ENCODE results near the gene KCTD16.

DNA sequence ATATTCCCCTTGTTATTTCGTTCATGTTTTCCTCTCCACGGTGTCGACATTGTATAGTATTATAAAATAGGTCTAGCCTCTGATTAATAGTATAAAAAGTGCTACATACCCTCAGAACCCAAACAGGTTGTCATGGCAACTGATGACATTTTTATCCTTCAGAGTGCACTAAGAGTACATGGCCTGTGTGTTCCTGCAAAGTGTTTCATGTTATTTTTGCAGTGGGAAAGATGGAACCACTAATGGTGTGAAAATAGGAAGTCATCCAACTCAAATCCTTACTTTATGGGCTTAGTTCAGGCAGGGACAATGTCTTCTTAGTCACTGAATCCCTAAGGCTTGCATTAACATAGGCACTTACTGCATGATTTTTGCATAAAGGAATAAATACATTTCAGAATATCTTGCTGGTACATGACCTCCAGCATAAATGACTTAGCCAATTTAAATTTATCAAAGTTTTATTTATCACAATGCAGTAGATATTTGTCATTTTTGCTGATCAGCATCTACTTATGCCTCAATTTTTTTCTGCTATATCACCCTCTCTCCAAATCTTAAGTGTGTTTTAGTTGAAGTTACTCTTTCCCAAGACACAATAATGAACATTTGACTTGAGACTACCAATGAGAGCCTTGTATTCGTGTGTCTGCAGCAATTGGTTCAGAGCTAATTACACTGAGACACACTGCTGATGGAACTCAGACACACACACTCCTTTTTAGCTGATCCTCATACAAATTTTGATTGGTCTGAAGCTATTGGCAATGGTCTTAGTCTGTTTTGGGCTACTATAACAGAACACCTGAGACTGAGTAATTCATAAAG is 243.7 kb downstream of the KCTD16 start:
- TF ChIP-seq, protein P1, sequence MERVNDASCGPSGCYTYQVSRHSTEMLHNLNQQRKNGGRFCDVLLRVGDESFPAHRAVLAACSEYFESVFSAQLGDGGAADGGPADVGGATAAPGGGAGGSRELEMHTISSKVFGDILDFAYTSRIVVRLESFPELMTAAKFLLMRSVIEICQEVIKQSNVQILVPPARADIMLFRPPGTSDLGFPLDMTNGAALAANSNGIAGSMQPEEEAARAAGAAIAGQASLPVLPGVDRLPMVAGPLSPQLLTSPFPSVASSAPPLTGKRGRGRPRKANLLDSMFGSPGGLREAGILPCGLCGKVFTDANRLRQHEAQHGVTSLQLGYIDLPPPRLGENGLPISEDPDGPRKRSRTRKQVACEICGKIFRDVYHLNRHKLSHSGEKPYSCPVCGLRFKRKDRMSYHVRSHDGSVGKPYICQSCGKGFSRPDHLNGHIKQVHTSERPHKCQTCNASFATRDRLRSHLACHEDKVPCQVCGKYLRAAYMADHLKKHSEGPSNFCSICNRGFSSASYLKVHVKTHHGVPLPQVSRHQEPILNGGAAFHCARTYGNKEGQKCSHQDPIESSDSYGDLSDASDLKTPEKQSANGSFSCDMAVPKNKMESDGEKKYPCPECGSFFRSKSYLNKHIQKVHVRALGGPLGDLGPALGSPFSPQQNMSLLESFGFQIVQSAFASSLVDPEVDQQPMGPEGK (CRISPR knock-in tag; IDR thresholded peaks at IDR 0.05; ENCODE audit: borderline replicate concordance) = no peak
- TF ChIP-seq OSR1 (CRISPR knock-in tag; IDR thresholded peaks at IDR 0.05) (no peak), ZFP3 (CRISPR knock-in tag; IDR thresholded peaks at IDR 0.05) (no peak), CSDC2 (CRISPR knock-in tag; IDR thresholded peaks at IDR 0.05) (no peak), ZFP30 (CRISPR knock-in tag; IDR thresholded peaks at IDR 0.05) (no peak), ESRRG (CRISPR knock-in tag; IDR thresholded peaks at IDR 0.05) (no peak), ZNF8 (CRISPR knock-in tag; IDR thresholded peaks at IDR 0.05) (no peak), ARNTL (CRISPR knock-in tag; IDR thresholded peaks at IDR 0.05; ENCODE audit: borderline replicate concordance, low read depth) (no peak), GLIS3 (CRISPR knock-in tag; IDR thresholded peaks at IDR 0.05) (no peak), RARB (CRISPR knock-in tag; IDR thresholded peaks at IDR 0.05) (no peak)
- TF ChIP-seq, protein P2, sequence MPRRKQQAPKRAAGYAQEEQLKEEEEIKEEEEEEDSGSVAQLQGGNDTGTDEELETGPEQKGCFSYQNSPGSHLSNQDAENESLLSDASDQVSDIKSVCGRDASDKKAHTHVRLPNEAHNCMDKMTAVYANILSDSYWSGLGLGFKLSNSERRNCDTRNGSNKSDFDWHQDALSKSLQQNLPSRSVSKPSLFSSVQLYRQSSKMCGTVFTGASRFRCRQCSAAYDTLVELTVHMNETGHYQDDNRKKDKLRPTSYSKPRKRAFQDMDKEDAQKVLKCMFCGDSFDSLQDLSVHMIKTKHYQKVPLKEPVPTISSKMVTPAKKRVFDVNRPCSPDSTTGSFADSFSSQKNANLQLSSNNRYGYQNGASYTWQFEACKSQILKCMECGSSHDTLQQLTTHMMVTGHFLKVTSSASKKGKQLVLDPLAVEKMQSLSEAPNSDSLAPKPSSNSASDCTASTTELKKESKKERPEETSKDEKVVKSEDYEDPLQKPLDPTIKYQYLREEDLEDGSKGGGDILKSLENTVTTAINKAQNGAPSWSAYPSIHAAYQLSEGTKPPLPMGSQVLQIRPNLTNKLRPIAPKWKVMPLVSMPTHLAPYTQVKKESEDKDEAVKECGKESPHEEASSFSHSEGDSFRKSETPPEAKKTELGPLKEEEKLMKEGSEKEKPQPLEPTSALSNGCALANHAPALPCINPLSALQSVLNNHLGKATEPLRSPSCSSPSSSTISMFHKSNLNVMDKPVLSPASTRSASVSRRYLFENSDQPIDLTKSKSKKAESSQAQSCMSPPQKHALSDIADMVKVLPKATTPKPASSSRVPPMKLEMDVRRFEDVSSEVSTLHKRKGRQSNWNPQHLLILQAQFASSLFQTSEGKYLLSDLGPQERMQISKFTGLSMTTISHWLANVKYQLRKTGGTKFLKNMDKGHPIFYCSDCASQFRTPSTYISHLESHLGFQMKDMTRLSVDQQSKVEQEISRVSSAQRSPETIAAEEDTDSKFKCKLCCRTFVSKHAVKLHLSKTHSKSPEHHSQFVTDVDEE (CRISPR knock-in tag; IDR thresholded peaks at IDR 0.05) = no peak
- TF ChIP-seq, protein P3, sequence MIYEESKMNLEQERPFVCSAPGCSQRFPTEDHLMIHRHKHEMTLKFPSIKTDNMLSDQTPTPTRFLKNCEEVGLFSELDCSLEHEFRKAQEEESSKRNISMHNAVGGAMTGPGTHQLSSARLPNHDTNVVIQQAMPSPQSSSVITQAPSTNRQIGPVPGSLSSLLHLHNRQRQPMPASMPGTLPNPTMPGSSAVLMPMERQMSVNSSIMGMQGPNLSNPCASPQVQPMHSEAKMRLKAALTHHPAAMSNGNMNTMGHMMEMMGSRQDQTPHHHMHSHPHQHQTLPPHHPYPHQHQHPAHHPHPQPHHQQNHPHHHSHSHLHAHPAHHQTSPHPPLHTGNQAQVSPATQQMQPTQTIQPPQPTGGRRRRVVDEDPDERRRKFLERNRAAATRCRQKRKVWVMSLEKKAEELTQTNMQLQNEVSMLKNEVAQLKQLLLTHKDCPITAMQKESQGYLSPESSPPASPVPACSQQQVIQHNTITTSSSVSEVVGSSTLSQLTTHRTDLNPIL (CRISPR knock-in tag; IDR thresholded peaks at IDR 0.05; ENCODE audit: low read depth) = no peak
